Muscle layer of colon (tissue), 2 donors: Measurements from ENCODE around the gene BUB1B.
"Not testable (repeated sequence)": the region's sequence is repeated elsewhere in the genome, so short reads cannot be mapped to it uniquely, and the experiment has no call there.

ENCODE experiments used
- H3K27ac ChIP-seq: one replicate; pipeline ENCODE4 v1.7.0; 2013; ENCODE audit warnings: low read depth, mild to moderate bottlenecking, low read length, moderate library complexity
- H3K27me3 ChIP-seq, 2 donors: one replicate each; pipeline ENCODE4 v1.7.0; 2013; ENCODE audit warnings: low read length in 2 of 2, mild to moderate bottlenecking in 2 of 2; ENCODE audit not compliant: insufficient read depth in 2 of 2, control insufficient read depth in 1 of 2
- H3K36me3 ChIP-seq: one replicate; pipeline ENCODE4 v1.7.0; 2013; ENCODE audit warnings: mild to moderate bottlenecking, low read length; ENCODE audit not compliant: insufficient read depth
- H3K4me1 ChIP-seq: one replicate; pipeline ENCODE4 v1.7.0; 2013; ENCODE audit warnings: mild to moderate bottlenecking, low read length; ENCODE audit not compliant: insufficient read depth
- H3K4me3 ChIP-seq, 2 donors: one replicate each; pipeline ENCODE4 v1.7.0; 2013; ENCODE audit warnings: low read length in 2 of 2, low read depth in 1 of 2, mild to moderate bottlenecking in 1 of 2, moderate library complexity in 1 of 2
- H3K9ac ChIP-seq: one replicate; pipeline ENCODE4 v1.7.0; 2013; ENCODE audit warnings: low read length
- H3K9me3 ChIP-seq: one replicate; pipeline ENCODE4 v1.7.0; 2013; ENCODE audit warnings: mild to moderate bottlenecking, low read length
- donor health status: abdominal sarcoma.
- donor health status: Adenocarcinoma of cecum.

The BUB1B gene

GRCh38 chr15:40124333-40124732, 36.5 kb upstream of the BUB1B start:
- not testable (repeated sequence) for H3K36me3 ChIP-seq, H3K4me3 ChIP-seq, H3K9ac ChIP-seq, H3K9me3 ChIP-seq, H3K27me3 ChIP-seq, H3K27ac ChIP-seq, H3K4me1 ChIP-seq

GRCh38 chr15:40124807-40125285, 36.0 kb upstream of the BUB1B start:
- not testable (repeated sequence) for H3K27me3 ChIP-seq, H3K4me1 ChIP-seq, H3K27ac ChIP-seq, H3K4me3 ChIP-seq, H3K9ac ChIP-seq, H3K9me3 ChIP-seq, H3K36me3 ChIP-seq

- no peak overlapping the region for H3K4me3 ChIP-seq
- H3K36me3 ChIP-seq: no peaks in the 10 kb centered on the region
- no peaks in the 10 kb centered on the region for H3K9me3 ChIP-seq
- peaks cover 0 to 3% of the 10 kb centered on the region in 2 donors for H3K27me3 ChIP-seq
- no peak overlapping the region for H3K9ac ChIP-seq
- no peak overlapping the region for H3K27ac ChIP-seq
- H3K4me1 ChIP-seq: no peaks in the 10 kb centered on the region
Measured at GRCh38 chr15:40125950-40126349, 34.9 kb upstream of the BUB1B start.

- Histone ChIP-seq H3K36me3 (no peaks in the 10 kb centered on the region), H3K4me3 (no peak overlapping the region), H3K9me3 (no peaks in the 10 kb centered on the region), H3K4me1 (no peaks in the 10 kb centered on the region), H3K27ac (no peak overlapping the region), H3K27me3 (peaks cover 0 to 3% of the 10 kb centered on the region in 2 donors), H3K9ac (no peak overlapping the region)
Measured at GRCh38 chr15:40128766-40129660, 31.9 kb upstream of the BUB1B start.

GRCh38 chr15:40130118-40130517, 30.8 kb upstream of the BUB1B start:
- H3K27me3 ChIP-seq: peaks cover 0 to 3% of the 10 kb centered on the region in 2 donors
- H3K4me3 ChIP-seq: no peak overlapping the region
- no peaks in the 10 kb centered on the region for H3K9me3 ChIP-seq
- H3K9ac ChIP-seq: no peak overlapping the region
- H3K27ac ChIP-seq: no peak overlapping the region
- no peaks in the 10 kb centered on the region for H3K36me3 ChIP-seq
- H3K4me1 ChIP-seq: no peaks in the 10 kb centered on the region

GRCh38 chr15:40130799-40131502, 29.9 kb upstream of the BUB1B start:
- peaks cover 0 to 3% of the 10 kb centered on the region in 2 donors for H3K27me3 ChIP-seq
- no peaks in the 10 kb centered on the region for H3K9me3 ChIP-seq
- H3K27ac ChIP-seq: no peak overlapping the region
- no peaks in the 10 kb centered on the region for H3K4me1 ChIP-seq
- no peak overlapping the region for H3K4me3 ChIP-seq
- no peaks in the 10 kb centered on the region for H3K36me3 ChIP-seq
- no peak overlapping the region for H3K9ac ChIP-seq

GRCh38 chr15:40133544-40133943, 27.3 kb upstream of the BUB1B start:
- H3K9ac ChIP-seq: no peak overlapping the region
- H3K27ac ChIP-seq: no peak overlapping the region
- H3K4me3 ChIP-seq: no peak overlapping the region
- no peaks in the 10 kb centered on the region for H3K9me3 ChIP-seq
- no peaks in the 10 kb centered on the region for H3K4me1 ChIP-seq
- no peaks in the 10 kb centered on the region for H3K36me3 ChIP-seq
- H3K27me3 ChIP-seq: peaks cover 0 to 3% of the 10 kb centered on the region in 2 donors

GRCh38 chr15:40134885-40135284, 26.0 kb upstream of the BUB1B start:
- Histone ChIP-seq H3K9me3 (no peaks in the 10 kb centered on the region), H3K36me3 (no peaks in the 10 kb centered on the region), H3K4me1 (no peaks in the 10 kb centered on the region)

GRCh38 chr15:40135846-40136450, 24.9 kb upstream of the BUB1B start:
- H3K36me3 ChIP-seq, H3K4me3 ChIP-seq, H3K27ac ChIP-seq, H3K27me3 ChIP-seq, H3K9ac ChIP-seq, H3K4me1 ChIP-seq, H3K9me3 ChIP-seq: not testable (repeated sequence)

More at GRCh38 chr15:40134885-40135284, 26.0 kb upstream of the BUB1B start:
- peaks cover 0 to 2% of the 10 kb centered on the region in 2 donors for H3K27me3 ChIP-seq
- no peak overlapping the region for H3K9ac ChIP-seq
- no peak overlapping the region for H3K4me3 ChIP-seq
- no peak overlapping the region for H3K27ac ChIP-seq

GRCh38 chr15:40136470-40137302, 24.2 kb upstream of the BUB1B start:
- no peaks in the 10 kb centered on the region for H3K9me3 ChIP-seq
- H3K36me3 ChIP-seq: no peaks in the 10 kb centered on the region
- no peaks in the 10 kb centered on the region for H3K27me3 ChIP-seq

More at GRCh38 chr15:40136470-40137302, 24.2 kb upstream of the BUB1B start:
- Histone ChIP-seq H3K4me1 (no peaks in the 10 kb centered on the region), H3K9ac (no peak overlapping the region), H3K27ac (no peak overlapping the region), H3K4me3 (no peak overlapping the region)
